ENCODE results near the gene TMEM40. TPM values are rescaled to one million over a fixed set of nuclear protein-coding genes. Genes with fewer than 3 reads are reported as not detected.
A peak's percentile ranks its signal among the peaks of the same experiment; 100 is the strongest.
"Not testable (repeated sequence)": the region's sequence is repeated elsewhere in the genome, so short reads cannot be mapped to it uniquely, and the experiment has no call there.

Gene TMEM40
- total RNA-seq, 1 donor from 2014 or later = not detected

DNA sequence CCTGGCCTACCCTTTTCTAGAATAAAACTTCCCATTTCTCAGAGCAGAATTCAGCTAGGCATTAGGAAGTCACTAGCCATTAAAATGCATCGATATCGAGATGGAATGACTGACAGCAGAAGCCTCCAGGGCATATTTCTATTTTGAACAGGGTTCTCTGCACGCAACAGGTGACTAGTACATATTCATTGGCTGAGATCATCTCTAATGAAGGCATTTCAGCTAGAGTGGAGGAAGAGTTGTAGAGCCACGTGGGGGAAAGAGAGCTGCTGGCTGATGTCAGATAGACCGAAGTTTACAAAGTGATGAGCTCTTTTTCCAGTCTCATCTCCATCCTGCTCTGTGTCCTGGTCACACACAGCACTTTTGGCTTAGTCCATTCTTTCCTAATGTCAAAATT lies 7.5 kb downstream of the TMEM40 start:
- no peak for DNase-seq (ENCODE audit: low spot score)

DNA sequence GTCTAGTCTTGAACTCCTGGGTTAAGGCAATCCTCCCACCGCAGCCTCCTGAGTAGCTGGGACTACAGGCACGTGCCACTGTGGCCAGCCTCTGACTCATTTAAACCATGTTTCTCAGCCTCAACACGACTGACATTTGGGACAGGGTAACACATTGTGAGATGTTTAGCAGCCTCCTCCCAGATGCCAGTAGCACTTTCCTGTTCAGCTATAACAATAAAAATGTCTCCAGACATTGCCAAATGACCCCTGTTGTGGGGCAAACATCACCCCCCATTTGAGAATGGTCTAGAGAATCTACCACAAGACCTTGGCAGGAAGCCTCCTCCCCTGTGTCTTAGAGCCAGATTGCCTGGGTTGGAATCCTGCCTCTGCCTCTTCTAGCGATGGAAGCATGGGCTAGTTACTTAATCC lies 8.4 kb downstream of the TMEM40 start:
- no peak for DNase-seq (ENCODE audit: low spot score)

DNA sequence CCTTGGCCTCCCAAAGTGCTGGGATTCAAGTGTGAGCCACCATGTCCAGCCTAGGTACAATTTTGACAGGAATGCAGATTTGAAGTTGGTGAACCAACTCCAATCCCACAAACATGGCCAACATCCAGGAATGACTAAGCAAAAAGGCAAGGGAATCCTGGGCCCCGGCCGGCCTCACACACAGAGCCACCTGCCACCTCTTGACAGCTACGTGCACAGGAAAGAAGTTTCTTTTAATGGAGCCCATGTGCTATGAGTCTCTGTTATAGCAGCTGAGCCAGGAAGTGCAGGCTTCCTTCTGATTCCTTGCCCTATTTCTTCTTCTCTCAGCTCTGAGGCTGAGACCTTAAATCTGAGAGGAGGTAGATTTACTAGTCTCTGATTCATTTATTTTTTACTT lies 8.8 kb downstream of the TMEM40 start:
- peak; percentile 11 for DNase-seq (ENCODE audit: low spot score)

DNA sequence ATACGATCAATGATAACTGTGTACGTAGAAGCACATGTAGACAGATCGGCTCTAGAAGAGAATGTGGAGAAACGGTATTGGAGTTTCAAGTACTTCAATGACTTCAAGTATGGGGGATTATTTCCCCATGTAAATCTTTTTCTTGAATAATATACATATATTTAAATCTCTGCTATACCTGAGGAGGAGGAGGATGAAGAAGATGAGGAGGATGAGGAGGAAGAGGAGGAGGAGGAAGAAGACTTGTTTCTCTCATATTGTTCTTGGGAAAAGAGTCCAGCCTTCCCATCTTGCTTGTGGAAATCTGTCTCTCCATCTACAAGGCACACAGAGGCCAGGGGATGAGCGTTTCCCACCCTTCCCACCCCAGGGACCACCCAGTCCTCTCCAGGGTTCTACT lies 10.6 kb downstream of the TMEM40 start:
- no peak for DNase-seq (ENCODE audit: low spot score)

DNA sequence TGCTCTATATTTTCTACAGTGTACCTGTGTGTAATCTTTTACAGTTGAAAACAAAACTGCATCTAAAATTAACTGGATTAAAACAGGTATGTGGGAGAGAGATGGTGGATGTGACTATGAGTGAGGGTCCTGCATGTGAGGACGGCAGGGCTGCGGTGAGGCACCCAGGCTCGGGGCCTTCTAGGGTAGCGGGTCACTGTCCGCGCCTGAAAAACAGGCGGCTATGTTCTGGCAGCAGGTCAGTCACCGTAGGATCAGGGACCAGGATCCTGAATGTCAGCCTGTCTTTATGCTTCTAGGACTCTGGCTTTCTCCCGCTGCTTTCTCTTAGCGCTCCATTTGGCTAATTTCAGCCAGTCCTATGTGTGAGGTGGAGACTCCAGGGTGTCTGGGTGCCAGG lies 12.6 kb downstream of the TMEM40 start:
- DNase-seq (ENCODE audit: low spot score) = no peak

DNA sequence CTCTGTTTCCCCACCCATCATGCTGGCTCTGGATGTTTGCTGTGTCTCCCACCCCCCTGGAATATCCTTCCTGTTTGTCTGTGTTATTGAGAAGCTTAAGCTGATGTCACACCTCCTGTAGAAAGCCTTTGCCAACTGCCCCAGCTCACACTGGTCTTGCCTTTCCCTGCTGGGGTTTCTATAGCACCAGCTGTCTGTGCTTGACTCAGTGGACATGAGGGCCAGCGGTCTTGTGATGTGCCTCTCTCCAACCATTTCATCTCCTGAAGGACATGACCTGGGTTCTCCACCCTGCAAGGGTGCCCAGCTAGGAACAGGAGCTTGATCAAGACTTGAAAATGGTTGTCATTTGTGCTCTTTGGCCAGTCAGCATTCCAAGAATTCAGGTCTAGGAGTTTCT lies 14.7 kb downstream of the TMEM40 start:
- DNase-seq (ENCODE audit: low spot score) = no peak

DNA sequence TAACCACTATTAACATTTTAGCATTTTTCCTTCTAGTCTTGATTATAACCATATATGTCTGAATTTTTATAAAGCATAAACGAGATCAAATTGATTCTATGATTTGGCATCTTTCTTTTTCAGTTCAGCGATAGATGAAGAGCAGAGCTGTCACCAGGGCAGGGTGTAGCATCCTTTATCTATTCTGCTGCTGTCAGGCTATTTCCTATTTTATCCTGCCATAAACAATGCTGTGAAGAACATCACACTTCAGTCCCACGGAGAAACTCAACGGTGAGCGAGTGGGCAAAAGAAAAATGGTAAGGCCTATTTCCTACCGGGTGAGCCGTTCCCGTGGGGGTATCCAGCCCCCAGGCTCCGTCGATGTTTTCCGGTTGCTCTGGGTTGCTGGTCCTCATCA lies 15.5 kb downstream of the TMEM40 start:
- DNase-seq (ENCODE audit: low spot score) = no peak

DNA sequence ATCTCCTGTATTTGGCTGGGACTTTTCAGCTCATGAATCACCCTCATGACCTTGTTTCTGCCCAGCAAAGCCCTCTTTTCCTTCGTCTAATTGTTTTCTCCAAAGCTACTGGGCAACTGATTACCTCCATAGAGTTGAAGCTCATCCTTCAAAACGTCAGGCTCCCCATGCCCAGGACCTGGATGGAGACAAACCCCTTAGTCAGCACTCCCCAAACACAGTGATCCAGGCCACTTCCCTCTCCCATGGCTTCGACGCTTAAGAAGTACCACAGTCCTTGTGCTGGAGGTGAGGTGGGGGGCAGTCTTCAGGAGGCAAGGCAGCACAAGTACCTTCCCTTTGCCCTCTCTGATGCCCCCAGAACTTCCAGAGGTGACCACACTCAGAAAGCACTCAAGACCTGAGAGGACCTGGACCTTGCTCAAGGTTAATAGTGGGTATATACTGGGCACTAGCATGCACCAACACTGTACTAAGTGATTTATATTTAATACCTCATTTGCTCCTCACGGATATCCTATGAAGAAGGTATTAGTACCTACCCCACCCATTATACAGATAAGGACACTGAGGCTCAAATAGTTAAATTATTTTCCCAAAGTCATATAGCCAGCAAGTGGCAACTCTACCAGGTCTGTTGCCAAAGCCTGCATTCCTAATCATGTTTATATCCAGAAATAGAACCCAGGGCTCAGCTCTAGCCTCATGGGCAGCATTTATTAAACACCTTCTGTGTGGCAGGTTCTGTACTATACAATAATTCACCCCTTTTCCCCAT lies 16.5 kb downstream of the TMEM40 start:
- DNase-seq (ENCODE audit: low spot score) = no peak

DNA sequence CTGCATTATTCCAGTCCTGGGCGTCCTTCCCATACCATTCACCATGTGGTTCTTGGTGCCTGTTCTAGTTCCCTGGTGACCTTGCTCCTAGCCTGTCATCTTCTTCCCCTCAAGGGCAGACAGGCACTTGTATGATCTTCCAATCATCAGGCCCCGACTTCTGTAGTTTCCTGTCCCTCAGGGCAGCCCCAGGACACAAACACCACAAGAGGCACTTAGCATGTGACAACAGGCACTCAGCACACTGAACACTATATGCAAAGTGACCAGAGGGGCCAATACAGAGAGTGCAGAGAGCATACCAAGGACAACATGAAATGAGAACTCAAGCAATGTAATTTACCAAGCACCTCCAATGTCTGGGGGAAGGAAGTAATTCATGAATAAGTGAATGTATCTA lies 17.9 kb downstream of the TMEM40 start:
- no peak for DNase-seq (ENCODE audit: low spot score)

DNA sequence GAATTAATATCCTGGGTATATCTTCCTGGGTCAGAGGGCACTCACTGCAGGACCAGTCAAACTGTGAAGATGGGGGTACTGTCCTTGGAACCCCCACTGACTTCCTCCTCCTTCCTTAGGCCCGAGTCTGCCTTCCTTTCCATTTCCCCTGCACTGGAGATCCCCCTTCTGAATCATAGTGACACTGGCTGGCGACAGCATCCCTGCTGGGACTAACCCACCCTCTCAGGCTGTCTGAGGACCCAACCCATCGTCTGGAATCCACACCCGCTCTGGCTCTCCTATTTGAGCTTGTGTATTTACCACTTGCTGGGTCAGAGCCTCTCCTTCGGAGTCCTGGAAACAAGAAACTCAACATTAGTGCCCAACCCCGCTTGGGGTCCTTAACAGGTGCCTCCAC lies 21.2 kb downstream of the TMEM40 start:
- DNase-seq (ENCODE audit: low spot score) = no peak

DNA sequence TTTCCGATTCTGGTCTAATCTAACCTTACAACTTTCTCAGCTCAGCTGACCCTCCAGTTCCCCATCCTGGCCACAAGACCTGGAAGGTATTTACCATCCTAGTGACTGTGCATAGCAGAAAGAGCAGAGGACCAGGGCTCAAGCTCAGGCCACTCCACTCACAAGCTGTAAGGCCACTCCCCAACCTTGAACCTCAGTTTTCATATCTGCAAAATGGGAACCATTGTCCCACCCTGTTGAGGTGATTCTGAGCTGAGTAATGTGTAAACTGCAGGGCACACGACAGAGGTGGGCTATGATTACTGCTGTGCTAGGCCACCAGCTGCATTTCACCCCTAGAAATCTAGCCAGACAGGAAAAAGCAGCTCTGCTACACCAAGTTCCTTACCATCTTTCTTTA lies 21.7 kb downstream of the TMEM40 start:
- DNase-seq (ENCODE audit: low spot score) = no peak

DNA sequence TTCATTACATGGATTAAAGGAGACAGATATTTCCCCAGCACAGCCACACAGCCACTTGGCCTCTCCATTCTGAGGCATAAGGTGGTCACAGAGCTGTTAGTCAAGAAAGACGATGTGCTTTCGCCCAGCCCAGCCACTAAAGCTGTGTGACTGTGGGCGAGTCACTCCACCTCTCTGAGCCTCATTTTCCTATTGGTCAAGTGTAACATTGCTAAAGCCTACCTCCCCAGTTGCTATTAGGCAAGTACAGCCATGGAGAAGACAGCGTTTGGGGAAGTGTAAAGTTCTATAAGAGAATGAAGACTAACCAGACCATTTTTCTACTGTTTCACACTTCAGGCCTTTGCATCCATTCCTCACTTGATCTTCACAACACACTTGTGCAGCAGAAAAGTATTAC lies 24.1 kb downstream of the TMEM40 start:
- no peak for DNase-seq (ENCODE audit: low spot score)

DNA sequence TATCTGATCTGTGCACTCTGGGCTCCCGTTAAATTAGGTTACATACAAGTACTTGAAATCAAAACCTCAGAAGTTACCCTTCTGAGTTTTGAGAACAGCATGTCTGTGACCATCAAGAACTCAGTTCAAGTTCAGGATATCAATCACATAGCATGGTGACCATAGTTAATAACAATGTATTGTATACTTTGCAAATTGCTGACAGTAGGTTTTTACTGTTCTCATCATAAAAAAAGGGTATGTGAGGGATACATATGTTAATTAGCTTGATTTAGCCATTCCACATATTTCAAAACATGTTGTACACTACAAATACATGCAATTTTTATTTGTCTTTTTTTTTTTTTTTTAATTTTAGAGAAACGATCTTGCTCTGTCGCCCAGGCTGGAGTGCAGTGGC lies 25.5 kb downstream of the TMEM40 start:
- DNase-seq (ENCODE audit: low spot score) = no peak

DNA sequence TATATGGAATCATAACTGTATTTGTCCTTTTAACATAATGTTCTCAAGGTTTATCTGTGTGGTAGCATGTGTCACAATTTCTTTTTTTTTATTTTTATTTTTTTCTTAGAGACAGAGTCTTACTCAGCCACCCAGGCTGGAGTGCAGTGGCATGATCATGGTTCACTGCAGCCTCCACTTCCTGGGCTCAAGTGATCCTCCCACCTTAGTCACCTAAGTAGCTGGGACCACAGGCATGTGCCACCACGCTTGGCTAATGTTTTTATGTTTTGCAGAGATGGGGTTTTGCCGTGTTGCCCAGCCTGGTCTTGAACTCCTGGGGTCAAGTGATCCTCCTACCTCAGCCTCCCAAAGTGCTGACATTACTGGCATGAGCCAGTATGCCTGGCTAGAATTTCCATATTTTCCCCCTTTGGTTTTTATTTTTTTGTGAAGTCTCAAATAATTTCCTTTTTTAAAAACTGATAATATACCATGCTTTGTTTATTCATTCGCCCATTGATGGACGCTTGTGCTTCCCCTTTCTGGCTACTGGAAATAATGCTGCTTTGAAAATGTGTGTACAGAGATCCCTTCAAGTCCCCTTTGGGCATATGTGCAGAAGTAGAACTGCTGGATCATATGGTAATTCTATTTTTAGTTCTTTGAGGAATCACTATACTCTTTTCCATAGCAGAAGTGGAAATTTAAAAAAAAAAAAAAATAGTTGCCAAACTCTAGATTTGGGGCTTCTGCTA lies 28.4 kb downstream of the TMEM40 start:
- DNase-seq (ENCODE audit: low spot score) = no peak

DNA sequence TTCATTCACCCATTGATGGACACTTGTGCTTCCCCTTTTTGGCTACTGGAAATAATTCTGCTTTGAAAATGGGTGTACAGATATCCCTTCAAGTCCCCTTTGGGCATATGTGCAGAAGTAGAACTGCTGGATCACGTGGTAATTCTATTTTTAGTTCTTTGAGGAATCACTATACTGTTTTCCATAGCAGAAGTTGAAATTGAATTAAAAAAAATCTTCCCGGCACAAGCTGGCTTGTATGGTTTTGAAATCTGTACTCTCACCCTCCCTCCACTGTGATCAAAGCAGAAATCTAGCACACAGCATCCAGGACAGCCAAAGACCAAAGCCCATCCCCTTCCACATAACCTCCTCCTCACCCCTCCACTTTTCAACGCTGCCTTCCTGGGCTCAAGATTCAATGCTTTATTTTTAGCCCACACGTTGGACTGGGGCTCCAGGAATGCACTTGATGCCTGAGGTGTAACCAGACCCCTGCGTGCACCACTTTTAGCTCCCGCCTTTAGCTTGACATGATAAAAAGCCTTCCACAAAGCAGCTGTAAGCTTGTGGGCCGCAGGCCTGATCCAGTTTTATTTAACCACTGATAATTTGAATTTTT lies 29.9 kb downstream of the TMEM40 start:
- no peak for DNase-seq (ENCODE audit: low spot score)

DNA sequence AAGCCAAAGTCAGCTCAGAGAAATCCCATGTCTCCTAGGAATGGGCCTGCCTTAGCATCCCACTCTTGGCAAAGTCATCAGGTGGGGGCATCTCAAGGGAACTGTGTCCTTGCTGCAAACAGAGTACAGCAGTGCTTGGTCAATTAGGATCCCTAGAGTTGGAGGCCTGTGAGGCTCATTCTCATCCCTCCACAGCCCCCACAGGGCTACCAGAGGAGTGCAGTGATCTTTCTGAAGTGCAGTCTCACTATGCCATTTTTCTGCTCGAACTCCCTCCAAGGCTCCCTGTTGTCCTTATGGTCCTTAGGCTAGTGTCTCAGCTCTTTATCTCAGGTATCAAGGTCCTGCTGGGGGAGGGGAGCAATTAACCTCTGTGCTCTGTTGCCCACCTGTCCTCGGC lies 31.1 kb downstream of the TMEM40 start:
- no peak for DNase-seq (ENCODE audit: low spot score)

DNA sequence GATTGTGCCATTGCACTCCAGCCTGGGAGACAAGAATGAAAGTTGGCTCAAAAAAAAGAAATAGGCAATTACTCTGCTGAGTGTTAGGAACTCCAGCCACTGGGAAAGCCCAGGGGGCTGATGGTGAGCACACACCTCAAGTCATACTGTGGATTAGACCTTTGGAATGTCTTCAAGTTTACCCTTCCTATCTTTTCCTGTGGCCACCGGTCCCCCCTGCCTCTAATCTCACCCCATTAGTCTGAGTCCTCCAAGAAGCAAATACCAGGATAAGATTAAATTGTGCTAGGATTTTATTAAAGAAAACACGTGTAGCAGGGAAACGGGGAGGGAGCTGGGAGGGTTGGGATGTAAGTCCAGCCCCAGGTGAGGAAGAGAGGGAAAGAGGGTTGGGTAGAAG lies 31.6 kb downstream of the TMEM40 start:
- no peak for DNase-seq (ENCODE audit: low spot score)

DNA sequence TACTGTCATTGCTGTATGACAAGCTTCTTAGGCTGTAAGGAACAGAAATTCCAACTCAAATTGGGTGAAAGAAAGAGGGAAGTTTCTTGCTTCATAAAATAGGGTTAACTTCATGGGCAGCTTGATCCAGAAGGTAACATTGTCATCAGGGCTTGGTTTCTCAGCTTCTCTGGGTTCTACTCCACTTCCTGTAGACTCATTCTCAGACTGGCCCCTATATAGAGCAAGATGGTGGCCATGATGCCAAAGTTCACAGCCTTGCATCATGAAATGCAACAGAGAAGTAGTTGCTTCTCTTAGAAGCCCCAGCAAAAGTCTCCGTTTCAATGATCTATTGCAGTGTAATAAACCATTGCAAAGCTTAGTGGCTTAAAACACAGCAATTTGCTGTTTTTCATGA lies 33.6 kb downstream of the TMEM40 start:
- DNase-seq (ENCODE audit: low spot score) = no peak

DNA sequence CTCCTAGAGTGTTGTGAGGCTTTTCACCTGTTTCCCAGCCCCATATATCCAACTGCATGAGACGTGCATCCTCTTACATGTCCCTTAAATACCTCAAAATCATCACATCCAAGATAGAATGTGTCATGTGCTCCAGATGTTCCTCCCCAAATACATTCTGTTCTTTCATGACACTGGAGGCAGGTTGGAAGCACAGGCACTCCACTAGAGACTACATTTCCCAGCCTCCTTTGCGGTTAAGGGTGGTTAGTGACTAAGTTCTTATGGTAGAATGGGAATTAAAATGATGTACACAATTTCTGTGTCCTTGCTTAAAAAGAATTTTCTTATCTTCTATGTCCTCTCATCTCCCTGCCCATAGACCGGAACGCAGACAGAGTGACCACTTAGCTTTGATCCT lies 34.3 kb downstream of the TMEM40 start:
- no peak for DNase-seq (ENCODE audit: low spot score)

DNA sequence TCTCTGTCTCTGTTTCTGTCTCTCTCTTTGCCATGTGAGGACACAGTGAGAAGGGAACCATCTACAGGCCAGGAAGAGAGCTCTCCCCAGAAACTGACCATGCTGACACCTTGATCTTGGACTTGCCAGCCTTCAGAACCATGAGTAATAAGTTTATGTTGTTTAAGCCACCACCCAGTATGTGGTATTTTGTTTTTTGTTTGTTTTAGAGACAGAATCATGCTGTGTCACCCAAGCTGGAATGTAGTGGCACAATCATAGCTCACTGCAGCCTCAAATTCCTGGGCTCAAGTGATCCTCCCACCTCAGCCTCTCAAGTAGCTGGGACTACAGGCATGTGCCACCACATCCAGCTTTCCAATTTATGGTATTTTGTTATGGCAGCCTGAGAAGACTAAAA lies 35.7 kb downstream of the TMEM40 start:
- not testable (repeated sequence) for DNase-seq (ENCODE audit: low spot score)

DNA sequence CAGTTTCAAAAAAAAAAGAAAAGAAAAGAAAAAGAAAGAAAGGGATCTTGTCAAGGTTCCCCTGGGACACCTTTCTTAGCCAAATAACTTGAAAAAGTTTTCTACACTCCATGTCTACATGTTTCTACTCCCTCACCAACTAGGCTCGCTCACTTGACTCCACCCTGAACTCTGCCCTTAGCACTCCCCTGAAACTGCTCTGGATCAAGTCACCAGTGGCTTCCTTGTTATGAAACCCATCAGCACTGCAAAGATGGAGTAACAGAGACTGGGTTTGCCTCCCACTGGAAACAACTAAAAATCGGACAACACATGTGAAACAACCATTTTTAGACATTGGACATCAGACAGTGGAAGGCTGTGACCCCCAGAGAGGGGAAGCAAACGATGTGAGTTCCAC lies 36.8 kb downstream of the TMEM40 start:
- DNase-seq (ENCODE audit: low spot score) = no peak

DNA sequence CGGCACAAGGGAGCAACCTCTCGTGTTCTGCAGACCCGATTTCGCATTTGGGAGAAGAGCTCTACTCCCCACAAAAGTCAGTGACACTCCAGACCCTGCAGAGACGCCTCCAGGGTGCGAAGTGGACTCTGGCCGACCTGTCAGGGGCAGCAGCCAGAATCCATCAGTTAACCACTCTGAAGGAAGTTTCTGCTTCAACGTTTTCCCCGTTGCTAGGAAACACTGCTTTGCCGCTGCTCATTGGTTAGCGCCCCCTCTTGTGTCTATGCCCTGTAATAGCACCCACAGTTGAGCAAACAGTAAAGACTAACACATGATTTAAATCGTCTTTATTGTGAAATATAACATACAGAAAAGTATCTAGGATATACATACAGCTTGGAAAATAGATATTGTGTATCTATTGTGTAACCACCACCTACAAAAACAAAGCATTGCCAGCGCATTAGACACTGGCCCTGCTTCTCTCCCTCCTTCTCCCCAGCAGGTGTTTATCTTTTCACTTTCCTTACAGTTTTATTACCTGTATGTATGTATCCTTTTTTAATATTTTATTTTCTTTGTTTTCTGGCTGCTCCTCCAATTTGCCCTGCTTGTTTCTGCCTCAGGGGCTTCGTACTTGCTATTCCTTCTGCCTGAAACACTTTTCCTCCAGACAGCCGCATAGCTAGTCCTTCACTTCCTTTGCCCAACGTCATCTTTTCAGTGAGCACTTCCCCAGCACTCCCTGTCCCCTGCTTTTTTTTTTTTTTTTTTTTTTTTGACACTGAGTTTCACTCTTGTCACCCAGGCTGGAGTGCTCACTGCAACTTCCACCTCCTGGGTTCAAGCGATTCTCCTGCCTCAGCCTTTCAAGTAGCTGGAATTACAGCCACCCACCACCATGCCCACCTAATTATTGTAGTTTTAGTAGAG lies 38.8 kb downstream of the TMEM40 start:
- DNase-seq (ENCODE audit: low spot score) = peak; percentile 83

Measured in mucosa of gallbladder (tissue), 1 donor.